Kidney epithelial cell (primary cell): ENCODE results near the gene STAT3. TPM values are rescaled to one million over a fixed set of nuclear protein-coding genes. Genes with fewer than 3 reads are reported as not detected.
A peak's percentile ranks its signal among the peaks of the same experiment; 100 is the strongest.

Experiments
- DNase-seq: peaks from one replicate; pipeline ENCODE4 v3.0.0-alpha.2; 2010; ENCODE audit warnings: low read depth
- H3K27me3 ChIP-seq: 2 replicates; pipeline ENCODE4 v1.6.0; 2011; ENCODE audit warnings: low read length; ENCODE audit not compliant: control insufficient read depth, insufficient read depth
- H3K36me3 ChIP-seq: 2 replicates; pipeline ENCODE4 v1.5.1; 2011; ENCODE audit warnings: low read length; ENCODE audit not compliant: control insufficient read depth, insufficient read depth
- H3K4me3 ChIP-seq: 2 replicates; pipeline ENCODE4 v1.5.1; 2011; ENCODE audit warnings: low read depth, mild to moderate bottlenecking, control low read depth, low read length
- CTCF ChIP-seq: IDR thresholded peaks from 2 replicates; pipeline ENCODE4 v1.5.1; 2011; ENCODE audit warnings: mild to moderate bottlenecking, moderate library complexity, low read length, control low read depth, inconsistent platforms; ENCODE audit not compliant: insufficient read depth, poor library complexity, severe bottlenecking
- total RNA-seq: library from RNA; depleted of rRNA; stranded (reverse); fragments of >200 nt; gene quantifications from 2 replicates; pipeline ENCODE4 v1.2.3, GENCODE V29; 2015

STAT3 gene
- 74.9 and 80.8 TPM in 2 replicates for total RNA-seq

GRCh38 chr17:42388381-42389134 is at the start of gene STAT3:
TSS of gene STAT3 (minus strand) at chr17:42388442. CDS start at chr17:42348516, 39,926 bp downstream.
- no peaks in the 10 kb centered on the region for H3K36me3 ChIP-seq
- TF ChIP-seq CTCF, result no peak
- H3K27me3 ChIP-seq, result no peaks in the 10 kb centered on the region
- DNase-seq, result peak; percentile 98
- peak within 1 kb of the TSS; percentile 98 for H3K4me3 ChIP-seq

- Histone ChIP-seq H3K4me3 (no peak overlapping the region), H3K27me3 (no peaks in the 10 kb centered on the region), H3K36me3 (no peaks in the 10 kb centered on the region)
- no peak for TF ChIP-seq CTCF
- DNase-seq, result no peak
These were observed 48.1 kb upstream of the STAT3 start for GRCh38 chr17:42436391-42436790.

- TF ChIP-seq CTCF, result no peak
- no peak overlapping the region for H3K4me3 ChIP-seq
- H3K36me3 ChIP-seq, result no peaks in the 10 kb centered on the region
- no peak for DNase-seq
- H3K27me3 ChIP-seq, result no peaks in the 10 kb centered on the region
These were observed 43.5 kb upstream of the STAT3 start for GRCh38 chr17:42431758-42432161.

GRCh38 chr17:42429726-42430447 is 41.6 kb upstream of the STAT3 start:
- H3K4me3 ChIP-seq, result no peak overlapping the region
- no peaks in the 10 kb centered on the region for H3K36me3 ChIP-seq
- H3K27me3 ChIP-seq, result no peaks in the 10 kb centered on the region
- TF ChIP-seq CTCF, result no peak
- no peak for DNase-seq

- Histone ChIP-seq H3K36me3 (no peaks in the 10 kb centered on the region), H3K27me3 (no peaks in the 10 kb centered on the region), H3K4me3 (no peak overlapping the region)
- peak; percentile 94 for DNase-seq
- TF ChIP-seq CTCF, result peak; percentile 81
These were observed 40.1 kb upstream of the STAT3 start for GRCh38 chr17:42428141-42428944.
